ENCODE measurements around the gene DNM3.

The DNM3 gene

DNA sequence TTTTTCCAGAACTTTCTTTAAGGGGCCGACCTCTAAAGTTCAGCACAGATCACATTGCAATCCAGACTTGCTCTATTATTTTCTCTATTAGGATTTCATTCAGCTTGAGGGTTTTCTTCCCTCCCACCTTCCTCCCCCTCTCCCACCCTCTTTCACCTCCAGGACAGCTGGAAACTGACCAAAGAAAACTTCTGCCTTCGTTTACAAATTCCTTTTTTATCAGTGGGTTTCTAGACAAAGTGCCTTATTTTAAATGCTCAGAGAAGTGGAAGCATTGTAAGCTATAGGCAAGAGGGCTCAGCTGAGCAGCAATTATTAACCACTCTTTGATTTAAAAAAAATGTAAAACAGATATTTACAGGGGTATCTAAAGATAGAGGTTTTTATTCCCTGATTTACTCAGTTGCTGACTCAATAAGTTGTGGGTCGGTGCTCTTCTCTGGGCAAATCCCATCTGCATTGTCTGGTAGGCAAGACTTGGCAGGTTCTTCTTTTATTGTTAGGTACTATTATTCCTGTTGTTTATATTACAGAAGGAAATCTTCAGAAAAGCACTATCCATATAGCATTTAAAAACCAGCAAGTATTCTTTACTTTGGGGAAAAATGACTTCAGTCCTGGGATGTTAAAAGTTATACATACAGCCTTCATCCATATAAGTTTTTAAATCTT lies 302.2 kb downstream of the DNM3 start:
- Mint-ChIP-seq H3K4me3 (no peak overlapping the region), H3K4me1 (peaks cover 16% of the 10 kb centered on the region), H3K27me3 (no peaks in the 10 kb centered on the region), H3K9me3 (no peaks in the 10 kb centered on the region), H3K27ac (no peak overlapping the region)
- ATAC-seq (no peak), DNase-seq (no peak)

DNA sequence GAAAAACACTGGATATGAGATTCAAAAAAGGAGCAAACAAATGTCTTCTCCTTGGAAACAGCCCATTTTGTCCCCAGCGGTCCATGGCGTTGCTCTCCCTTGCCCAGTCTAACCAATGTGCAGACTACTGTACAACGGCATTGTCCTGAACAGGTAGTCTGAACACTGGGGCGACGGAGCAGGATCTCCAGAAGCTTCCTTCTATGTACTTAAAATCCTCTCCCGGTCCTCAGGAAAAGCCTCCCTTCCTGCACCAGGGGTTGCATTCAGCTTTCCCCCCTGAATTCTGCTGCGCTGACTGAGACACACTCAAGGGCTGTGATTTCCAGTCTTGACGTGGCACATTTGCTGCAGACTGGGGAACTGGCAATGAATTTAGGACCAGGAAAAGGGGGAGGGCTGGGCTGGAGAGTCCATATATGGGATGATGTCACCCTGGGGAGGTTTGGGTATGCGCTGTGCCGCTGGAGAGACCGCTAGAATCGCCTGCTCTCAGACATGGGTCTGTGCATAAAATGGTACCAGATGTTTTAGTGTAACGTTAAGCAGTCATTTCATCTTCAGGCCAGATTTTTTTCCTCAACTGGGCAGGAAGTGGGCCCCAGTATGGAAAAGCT lies 303.3 kb downstream of the DNM3 start:
- H3K4me1 Mint-ChIP-seq: peaks cover 16% of the 10 kb centered on the region
- peak overlapping the region; percentile 14 to 85 for H3K27ac Mint-ChIP-seq
- DNase-seq: no peak
- H3K9me3 Mint-ChIP-seq: no peaks in the 10 kb centered on the region
- ATAC-seq: no peak
- H3K4me3 Mint-ChIP-seq: no peak overlapping the region
- H3K27me3 Mint-ChIP-seq: no peaks in the 10 kb centered on the region

DNA sequence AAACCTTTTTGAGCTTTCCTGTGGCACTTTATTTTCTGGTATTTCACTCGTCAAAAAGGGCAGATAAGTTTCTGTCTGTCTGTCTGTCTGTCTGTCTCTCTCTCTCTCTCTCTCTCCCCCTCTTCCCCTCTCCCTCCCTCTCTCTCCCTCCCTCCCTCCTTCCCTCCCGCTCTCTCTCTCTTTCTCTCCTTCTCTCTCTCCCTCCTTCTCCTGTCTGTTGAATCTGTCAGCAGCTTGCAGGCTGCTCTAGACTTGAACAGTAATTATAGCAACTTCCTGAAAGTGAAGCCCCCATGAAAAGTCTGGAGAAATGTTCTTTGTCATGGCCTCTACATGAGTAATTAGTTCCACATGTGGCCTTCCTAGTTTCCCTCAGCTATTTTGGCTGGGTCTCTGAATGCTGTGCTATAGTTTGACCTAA lies 303.9 kb downstream of the DNM3 start:
- Mint-ChIP-seq H3K9me3 (no peaks in the 10 kb centered on the region), H3K27ac (peak overlapping the region; percentile 57 to 85), H3K4me3 (peak overlapping the region in 1 of 2 donors; percentile 32), H3K4me1 (peaks cover 16% of the 10 kb centered on the region), H3K27me3 (no peaks in the 10 kb centered on the region)
- ATAC-seq (no peak), DNase-seq (no peak)

DNA sequence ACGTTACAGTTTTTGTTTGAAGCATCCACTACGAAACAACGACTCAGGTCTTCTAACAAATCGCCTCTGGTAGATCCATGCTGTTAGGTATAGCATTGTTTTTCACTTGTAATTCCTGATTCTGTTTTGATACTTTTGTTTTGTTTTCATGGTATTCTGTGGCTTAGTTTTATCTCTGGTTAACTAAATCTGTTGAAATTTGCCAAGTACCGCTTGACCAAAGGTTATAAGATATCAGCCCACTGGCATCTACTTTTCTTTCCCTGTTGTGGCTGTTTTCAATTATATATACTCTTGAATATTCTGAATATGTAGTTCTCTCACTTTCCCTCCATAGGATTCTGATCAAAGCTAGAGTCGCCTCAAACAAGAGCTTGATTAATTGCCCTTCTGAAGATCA lies 304.4 kb downstream of the DNM3 start:
- Mint-ChIP-seq H3K27ac (peak overlapping the region in 1 of 2 donors; percentile 57), H3K9me3 (no peaks in the 10 kb centered on the region), H3K27me3 (no peaks in the 10 kb centered on the region), H3K4me1 (peaks cover 16% of the 10 kb centered on the region), H3K4me3 (peak overlapping the region in 1 of 2 donors; percentile 32)
- ATAC-seq (no peak), DNase-seq (no peak)

DNA sequence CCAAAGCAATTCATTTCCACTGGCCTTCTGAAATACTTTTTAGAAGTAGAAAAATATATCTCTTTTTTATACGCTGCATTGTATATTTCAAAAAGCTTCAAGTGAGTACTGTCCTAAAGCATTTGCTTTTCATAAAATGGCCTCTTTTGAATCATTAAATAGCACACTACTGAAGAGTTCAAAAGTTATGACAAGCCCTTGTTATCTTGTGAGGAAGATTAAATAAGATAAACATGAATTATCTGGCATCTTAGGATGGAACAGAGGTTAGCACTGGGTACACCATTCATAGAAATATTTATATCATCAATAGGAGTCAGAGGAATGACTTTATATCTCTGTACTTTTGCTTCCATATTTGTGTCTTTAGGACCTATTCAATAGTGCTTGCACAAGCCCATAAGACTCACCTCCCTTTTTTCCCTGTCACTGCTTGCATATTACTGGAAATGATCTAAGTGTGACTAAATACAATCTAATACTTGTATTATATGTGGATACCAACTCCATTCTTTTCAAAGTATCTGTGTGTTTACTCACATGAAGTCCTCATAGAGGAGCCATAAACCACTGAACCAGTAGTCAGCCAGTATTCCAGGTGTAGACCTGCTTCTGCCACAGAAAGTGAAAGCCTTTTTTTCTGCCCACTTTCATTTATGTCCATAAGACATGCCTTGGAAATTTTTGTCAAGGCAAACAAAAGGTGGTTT lies 305.0 kb downstream of the DNM3 start:
- H3K27ac Mint-ChIP-seq: no peak overlapping the region
- no peak for ATAC-seq
- no peaks in the 10 kb centered on the region for H3K9me3 Mint-ChIP-seq
- H3K4me3 Mint-ChIP-seq: no peak overlapping the region
- peaks cover 16% of the 10 kb centered on the region for H3K4me1 Mint-ChIP-seq
- DNase-seq: no peak
- no peaks in the 10 kb centered on the region for H3K27me3 Mint-ChIP-seq

DNA sequence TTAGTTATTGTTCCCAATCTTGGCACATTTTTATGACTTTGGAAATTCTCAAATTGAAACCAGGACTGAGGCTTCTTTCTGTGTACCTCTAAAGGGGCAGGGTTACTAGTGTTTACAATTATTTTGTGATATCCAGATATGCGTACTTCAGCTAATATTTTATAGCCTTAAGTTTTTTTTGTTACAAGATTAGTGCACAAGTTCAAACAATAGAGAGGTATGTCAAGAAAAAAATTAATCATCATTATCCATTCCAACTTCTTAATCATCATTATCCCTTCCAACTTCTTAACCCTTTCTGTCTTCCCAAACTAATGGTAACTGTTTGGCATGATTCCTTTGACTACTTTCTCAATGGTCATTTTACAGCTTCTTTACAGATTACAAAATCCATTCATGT lies 306.2 kb downstream of the DNM3 start:
- Mint-ChIP-seq H3K4me1 (peaks cover 16% of the 10 kb centered on the region), H3K9me3 (no peaks in the 10 kb centered on the region), H3K4me3 (no peak overlapping the region), H3K27me3 (no peaks in the 10 kb centered on the region), H3K27ac (no peak overlapping the region)
- no peak for ATAC-seq
- DNase-seq: no peak

DNA sequence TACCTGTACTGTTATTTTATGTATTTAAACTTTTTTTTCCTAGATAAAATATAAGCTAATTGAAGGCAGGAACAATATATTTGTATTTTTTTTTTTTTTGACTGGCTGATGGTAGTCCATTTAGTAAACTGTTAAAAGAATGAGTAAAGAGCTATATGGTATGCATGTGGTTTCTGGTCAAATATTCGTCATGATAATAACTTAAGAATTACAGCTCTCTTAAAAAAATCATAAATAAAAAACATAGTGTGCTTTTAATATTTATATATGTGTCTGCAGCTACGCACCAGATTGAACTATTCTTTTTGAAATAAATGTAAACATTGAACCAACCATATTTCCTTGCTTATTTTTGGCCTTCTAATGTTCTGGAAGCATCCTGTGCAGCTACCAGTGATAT lies 306.9 kb downstream of the DNM3 start:
- H3K4me3 Mint-ChIP-seq: no peak overlapping the region
- H3K4me1 Mint-ChIP-seq: peaks cover 16% of the 10 kb centered on the region
- H3K27me3 Mint-ChIP-seq: no peaks in the 10 kb centered on the region
- H3K27ac Mint-ChIP-seq: no peak overlapping the region
- ATAC-seq (no peak), DNase-seq (no peak)
- no peaks in the 10 kb centered on the region for H3K9me3 Mint-ChIP-seq

DNA sequence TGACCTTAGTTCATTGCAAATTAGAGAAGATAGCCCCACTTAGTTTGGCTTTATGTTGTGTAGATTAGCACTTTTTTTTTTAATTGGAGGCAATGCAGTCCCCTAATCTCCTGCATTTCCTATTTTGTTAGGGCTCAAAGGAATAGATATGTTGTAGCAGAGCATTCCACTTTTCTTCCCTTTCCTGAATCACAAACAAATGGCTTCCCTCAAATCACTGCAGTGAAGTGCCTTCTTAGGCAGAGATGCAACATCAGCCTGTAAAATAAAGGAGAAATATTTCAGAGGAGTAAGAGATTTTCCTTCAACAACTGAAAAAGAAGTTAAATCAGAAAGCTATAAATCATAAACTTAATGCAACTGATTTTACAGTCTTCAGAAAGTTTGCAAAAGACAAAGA lies 307.4 kb downstream of the DNM3 start:
- DNase-seq (no peak), ATAC-seq (no peak)
- H3K27ac Mint-ChIP-seq: no peak overlapping the region
- H3K4me1 Mint-ChIP-seq: peaks cover 16% of the 10 kb centered on the region
- H3K4me3 Mint-ChIP-seq: no peak overlapping the region
- H3K27me3 Mint-ChIP-seq: no peaks in the 10 kb centered on the region
- no peaks in the 10 kb centered on the region for H3K9me3 Mint-ChIP-seq

DNA sequence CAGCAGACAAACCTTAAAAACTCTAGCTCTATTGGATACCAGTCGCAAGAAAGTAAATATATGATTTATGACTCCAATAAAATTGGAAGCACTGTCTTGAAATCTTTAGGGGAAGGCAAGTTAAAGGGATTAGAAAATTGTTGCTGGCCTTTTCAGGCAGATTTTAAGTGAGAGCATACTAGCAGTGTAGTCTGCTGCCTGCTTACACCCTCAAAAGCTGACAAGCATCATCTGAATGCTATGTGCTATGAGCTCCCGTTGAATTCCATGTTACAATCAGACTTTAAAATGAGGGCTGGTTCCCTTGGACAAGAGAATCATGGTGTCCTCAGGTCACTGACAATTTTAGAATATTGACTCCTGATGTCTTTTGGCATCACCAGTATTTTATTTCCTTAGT lies 308.0 kb downstream of the DNM3 start:
- peaks cover 19% of the 10 kb centered on the region for H3K4me1 Mint-ChIP-seq
- H3K4me3 Mint-ChIP-seq: no peak overlapping the region
- ATAC-seq: no peak
- no peak for DNase-seq
- H3K27me3 Mint-ChIP-seq: no peaks in the 10 kb centered on the region
- no peak overlapping the region for H3K27ac Mint-ChIP-seq
- peaks cover under 1 to 1% of the 10 kb centered on the region in 2 donors for H3K9me3 Mint-ChIP-seq

DNA sequence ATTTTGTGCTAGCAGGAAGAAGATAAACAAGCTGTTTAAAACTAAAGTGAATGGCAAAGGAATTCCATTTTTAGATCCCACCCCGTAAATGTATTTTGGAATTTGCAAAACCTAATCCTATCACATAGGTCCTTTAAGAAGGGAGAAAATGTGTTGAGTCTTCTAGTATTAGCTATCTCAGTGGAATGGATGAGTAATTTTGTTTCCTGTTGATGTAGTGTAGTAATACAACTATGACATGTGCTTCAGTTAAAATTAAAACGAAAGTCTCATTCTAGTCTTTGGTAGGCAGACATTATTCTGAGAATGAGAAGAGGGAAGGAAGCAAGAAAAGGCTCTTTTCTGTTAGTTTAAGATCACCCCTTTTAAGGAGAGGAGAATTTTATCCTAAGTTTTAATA lies 313.3 kb downstream of the DNM3 start:
- Mint-ChIP-seq H3K9me3 (peaks cover 4 to 6% of the 10 kb centered on the region in 2 donors), H3K27me3 (no peaks in the 10 kb centered on the region), H3K27ac (peak overlapping the region; percentile 93 to 98), H3K4me1 (peaks cover 9% of the 10 kb centered on the region), H3K4me3 (peak overlapping the region; percentile 63 to 70)
- ATAC-seq (peak; percentile 99), DNase-seq (no peak)

DNA sequence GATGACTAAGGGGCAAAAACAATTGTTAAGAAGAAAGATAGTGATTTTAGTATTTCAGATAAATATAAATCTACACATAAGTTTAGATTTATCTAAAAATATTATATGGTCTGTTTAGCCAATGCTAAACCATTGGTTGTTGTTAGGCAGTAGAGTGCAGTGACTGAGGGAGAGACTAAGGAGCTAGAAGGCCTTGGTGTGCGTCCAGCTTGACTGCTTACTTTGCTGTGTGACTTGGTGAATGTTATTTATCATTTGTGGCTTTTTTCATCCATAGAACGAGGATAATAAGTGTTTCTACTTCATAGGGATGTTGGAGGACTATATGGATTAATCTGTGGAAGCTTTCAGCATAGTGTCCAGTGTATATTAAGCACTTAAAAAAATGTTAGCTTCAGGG lies 314.5 kb downstream of the DNM3 start:
- DNase-seq: no peak
- H3K27me3 Mint-ChIP-seq: no peaks in the 10 kb centered on the region
- no peak for ATAC-seq
- no peak overlapping the region for H3K4me3 Mint-ChIP-seq
- peaks cover 9% of the 10 kb centered on the region for H3K4me1 Mint-ChIP-seq
- H3K9me3 Mint-ChIP-seq: peaks cover 4 to 6% of the 10 kb centered on the region in 2 donors
- H3K27ac Mint-ChIP-seq: no peak overlapping the region

DNA sequence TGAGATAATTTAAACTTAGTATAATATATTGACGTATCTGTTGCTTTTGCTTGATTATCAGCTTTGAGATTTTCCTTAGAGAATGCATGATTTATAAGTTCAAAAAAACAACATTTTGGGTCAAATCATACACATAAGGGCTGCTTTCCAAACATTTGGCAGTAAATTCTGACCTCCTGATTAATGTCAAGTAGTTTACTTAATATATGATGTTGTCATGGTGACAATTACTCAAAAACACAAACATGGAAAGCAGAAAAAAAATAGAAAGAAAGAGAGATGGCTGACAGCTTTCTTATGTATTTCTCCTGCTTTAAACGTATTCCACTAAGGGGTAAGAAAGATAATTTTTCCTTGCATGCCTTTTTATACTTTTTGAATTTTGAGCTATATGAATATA lies 320.9 kb downstream of the DNM3 start:
- H3K27ac Mint-ChIP-seq: no peak overlapping the region
- no peaks in the 10 kb centered on the region for H3K27me3 Mint-ChIP-seq
- H3K4me1 Mint-ChIP-seq: no peaks in the 10 kb centered on the region
- no peak for DNase-seq
- no peak for ATAC-seq
- H3K4me3 Mint-ChIP-seq: no peak overlapping the region
- H3K9me3 Mint-ChIP-seq: no peaks in the 10 kb centered on the region

DNA sequence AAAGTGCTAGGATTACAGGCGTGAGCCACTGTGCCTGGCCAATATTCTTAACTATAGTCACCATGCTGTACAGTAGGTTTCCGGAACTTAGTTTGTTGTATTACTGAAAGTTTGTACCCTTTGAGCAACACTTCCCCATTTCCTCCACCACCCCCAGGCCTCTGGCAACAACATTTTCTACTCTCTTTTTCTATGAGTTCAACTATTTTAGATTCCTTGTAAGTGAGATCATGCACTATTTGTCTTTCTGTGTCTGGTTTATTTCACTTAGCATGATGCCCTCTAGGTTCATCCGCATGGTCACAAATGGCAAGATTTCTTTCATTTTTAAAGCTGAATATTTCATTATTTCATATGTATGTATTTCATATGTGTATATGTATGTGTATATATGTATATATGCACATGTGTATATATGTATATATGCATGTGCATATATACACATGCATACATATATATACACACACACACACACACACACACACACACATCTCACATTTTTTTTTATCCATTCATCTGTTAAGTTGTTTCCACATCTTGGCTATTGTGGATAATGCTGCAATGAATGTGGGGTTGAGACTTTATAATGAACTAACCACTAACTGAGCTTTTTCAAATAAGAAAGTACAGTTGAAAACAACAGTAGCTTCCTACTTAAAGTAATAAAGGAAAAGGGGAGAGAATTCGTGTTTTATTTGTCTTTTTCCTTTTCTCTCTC lies 322.4 kb downstream of the DNM3 start:
- Mint-ChIP-seq H3K27ac (no peak overlapping the region), H3K4me1 (no peaks in the 10 kb centered on the region), H3K9me3 (no peaks in the 10 kb centered on the region), H3K4me3 (no peak overlapping the region), H3K27me3 (no peaks in the 10 kb centered on the region)
- DNase-seq: no peak
- no peak for ATAC-seq

DNA sequence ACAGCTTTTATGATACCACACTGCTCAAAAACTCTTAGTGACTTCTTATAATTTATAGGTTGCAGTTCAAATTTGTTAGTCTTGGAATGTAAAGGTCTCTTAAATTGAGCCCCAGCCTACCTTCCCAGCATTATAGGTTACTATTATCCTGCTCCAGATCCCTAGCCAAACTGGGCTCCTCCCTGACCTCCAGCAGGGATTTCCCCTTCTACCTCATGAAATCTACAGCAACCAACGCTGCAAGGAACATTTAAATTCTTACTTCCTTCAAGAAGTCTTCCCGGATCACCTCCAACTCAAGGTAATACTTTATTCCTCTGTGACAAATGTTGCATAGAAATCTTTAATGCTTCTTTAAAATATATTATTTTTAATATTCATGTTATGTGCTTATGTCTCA lies 324.1 kb downstream of the DNM3 start:
- no peaks in the 10 kb centered on the region for H3K9me3 Mint-ChIP-seq
- no peaks in the 10 kb centered on the region for H3K4me1 Mint-ChIP-seq
- no peak overlapping the region for H3K4me3 Mint-ChIP-seq
- no peak for ATAC-seq
- DNase-seq: no peak
- H3K27ac Mint-ChIP-seq: no peak overlapping the region
- no peaks in the 10 kb centered on the region for H3K27me3 Mint-ChIP-seq

DNA sequence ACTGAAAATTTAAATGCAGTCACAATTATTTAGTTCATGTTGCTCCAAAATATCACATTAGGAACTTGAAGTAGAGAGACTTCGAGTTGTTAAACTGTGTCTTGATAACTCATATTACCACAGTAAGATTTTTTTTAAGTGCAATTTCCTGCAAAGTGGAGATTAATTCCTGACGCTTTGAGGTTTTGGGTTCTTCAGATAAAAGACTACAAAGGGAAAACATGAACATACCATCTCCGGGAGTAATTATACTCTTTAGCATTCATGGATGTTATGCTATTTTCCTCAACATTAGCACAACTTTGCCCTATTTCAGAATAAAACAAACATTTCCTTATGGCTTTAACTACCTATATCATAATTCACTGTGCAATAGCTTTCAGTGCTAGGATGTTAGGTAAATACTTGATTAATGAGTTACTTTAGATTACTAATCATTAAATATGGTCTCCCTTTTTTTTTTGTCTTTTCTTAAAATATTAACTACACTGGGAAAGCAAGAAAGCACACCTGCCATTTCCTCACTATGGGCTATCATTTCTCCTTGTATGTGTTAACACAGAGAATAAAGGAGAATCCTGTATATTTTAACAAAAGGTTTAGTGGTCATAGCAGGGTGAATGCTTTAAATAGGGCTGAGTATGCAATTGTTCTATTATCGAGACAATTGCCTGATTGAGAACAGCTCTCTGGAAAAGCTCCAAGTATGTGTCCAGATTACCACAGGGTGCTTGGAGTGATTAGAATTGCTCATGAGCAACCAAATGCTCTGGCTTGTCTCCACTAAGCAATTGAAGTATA lies 326.7 kb downstream of the DNM3 start:
- Mint-ChIP-seq H3K4me1 (no peaks in the 10 kb centered on the region), H3K27ac (no peak overlapping the region), H3K9me3 (no peaks in the 10 kb centered on the region), H3K27me3 (no peaks in the 10 kb centered on the region), H3K4me3 (no peak overlapping the region)
- no peak for ATAC-seq
- no peak for DNase-seq

All from stimulated activated naive CD8-positive, alpha-beta T cell treated with anti-CD3 and anti-CD28 coated beads, Interleukin-15, amount 100 ng/mL, for 72 hours (primary cell).